ENCODE results near the gene FEZF1.

The FEZF1 gene

DNA sequence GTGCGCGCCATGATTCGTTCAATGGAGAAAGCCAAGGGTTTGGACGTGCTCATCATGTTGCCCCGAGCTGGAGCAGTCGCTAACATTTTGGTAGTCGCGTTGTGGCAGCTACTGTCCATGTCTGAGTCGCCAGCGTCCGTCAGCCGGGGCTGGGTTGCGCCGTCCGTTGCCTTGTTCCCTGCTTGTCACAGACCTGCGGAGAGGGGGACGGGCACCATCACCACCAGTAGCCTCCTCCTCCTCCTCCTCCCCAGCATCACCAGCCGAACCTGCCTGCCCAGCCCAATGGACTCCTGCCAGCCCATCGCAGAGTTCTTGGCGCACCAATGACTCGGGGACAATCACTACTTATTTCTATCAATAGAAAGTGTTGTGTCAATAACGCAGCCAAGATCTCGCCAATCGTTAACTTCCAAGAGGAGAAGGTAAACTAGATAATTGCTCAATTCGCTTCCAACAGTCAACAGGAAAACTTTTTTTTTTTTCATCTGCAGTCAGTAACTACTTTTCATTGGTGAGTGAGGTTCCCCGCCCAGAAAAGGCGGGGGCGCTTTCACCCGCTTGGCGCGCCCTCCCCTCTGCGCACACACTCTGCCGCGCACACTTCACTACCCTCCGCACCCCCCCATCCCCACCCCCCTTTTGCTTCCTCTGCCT lies at the start of gene FEZF1:
Gene FEZF1, minus strand, starts transcription at position 432 of the 657 bp plus-strand sequence. Its CDS starts 313 bp downstream, at position 119.
- no peak for DNase-seq (ENCODE audit: low read depth)

DNA sequence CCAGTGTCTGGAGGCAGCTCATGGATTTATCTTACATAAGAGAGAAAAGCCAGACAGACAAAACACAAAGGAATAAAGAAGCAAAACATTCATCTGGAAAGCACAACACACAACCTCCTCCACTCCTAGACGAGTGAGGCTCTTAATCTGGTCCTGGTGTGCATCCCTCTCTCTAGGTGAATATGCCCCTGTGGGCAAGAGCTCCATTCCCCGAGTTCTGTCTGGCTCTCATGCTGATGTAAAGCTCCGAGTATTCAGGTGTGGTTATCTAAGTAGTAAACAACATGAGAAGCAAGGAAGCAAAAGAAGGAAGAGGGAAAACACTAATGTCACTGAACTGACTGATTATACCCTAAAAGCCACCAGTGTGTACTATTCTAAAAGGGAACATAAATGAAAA lies 47.9 kb upstream of the FEZF1 start:
- DNase-seq (ENCODE audit: low read depth), result no peak

DNA sequence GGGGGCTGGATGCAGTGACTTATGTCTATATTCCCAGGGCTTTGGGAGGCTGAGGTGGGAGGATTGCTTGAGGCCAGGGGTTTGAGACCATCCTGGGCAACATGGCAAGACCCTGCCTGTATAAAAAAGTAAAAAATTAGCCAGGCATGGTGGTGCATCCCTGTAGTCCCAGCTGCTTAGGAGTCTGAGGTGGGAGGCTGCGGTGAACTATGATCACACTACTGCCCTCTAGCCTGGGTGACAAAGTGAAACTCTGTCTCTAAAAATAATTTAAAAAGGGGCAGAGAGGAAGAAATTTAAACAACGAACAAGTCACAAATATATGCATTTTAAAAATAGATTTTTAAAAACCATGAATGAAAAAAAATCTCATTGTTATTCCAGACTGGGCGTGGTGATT lies 46.2 kb upstream of the FEZF1 start:
- no peak for DNase-seq (ENCODE audit: low read depth)

DNA sequence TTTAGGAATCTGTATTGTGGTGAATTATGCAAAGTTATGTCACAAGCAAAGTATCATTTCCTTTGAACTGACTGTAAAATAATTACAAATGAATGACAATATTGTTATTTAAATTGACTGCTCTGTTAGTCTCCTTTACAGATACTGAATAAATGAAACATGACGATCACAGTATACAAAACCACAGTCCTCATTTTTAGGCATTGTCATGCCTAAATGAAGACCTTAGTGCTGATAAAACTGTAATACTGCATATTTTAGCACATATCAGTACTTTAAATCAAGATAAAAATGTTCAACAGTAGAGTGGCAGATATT lies 39.7 kb upstream of the FEZF1 start:
- DNase-seq (ENCODE audit: low read depth), result no peak

DNA sequence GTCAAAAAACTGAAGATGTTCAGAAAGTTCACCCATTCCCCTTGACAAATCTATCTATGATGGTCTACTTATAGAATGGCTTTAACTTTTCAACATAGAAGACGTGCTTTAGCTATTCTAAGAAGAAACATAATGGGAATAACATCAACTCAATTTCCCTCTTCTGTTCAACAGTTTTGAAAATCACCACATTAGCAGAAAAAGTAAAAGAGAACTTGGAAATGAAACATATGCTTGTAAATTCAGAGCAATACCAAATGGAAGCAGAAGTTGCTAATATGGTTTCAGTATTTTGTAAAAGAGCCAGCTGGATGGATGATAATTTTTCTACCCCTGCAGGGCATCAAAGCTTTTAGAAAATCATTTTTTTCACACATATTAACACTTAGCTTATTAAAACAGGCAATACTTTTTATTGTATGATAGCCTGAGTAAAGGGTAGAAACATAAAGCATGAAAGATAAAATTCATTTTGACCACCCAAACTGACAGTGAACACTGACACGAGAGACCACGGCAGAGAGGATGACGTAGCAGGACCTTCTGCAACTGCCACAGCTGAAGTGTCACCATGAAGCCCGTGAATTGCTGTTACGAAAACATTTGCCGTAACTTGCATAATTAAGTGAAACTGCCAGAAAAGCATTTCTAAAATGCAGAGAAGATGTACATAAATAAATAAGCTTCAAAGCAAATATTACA lies 39.2 kb upstream of the FEZF1 start:
- no peak for DNase-seq (ENCODE audit: low read depth)

DNA sequence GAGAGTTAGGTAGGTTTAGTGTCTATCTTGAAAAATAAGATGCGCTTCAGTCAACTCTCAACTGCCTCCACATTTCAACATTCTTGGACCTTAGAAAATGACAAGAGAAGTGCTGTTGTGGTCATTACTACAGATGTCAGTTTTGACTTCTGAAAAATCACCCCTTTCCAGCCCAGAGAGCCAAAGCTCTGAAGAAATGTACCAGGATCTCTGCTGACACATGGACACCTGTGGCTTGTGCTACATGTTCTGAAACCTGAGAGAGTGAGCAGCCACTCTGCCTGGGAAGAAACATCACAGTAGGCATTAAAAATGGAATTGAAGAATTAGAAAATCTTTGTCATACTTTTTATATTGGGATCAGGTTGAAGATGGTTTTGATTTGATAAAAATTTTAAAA lies 35.9 kb upstream of the FEZF1 start:
- DNase-seq (ENCODE audit: low read depth), result no peak

DNA sequence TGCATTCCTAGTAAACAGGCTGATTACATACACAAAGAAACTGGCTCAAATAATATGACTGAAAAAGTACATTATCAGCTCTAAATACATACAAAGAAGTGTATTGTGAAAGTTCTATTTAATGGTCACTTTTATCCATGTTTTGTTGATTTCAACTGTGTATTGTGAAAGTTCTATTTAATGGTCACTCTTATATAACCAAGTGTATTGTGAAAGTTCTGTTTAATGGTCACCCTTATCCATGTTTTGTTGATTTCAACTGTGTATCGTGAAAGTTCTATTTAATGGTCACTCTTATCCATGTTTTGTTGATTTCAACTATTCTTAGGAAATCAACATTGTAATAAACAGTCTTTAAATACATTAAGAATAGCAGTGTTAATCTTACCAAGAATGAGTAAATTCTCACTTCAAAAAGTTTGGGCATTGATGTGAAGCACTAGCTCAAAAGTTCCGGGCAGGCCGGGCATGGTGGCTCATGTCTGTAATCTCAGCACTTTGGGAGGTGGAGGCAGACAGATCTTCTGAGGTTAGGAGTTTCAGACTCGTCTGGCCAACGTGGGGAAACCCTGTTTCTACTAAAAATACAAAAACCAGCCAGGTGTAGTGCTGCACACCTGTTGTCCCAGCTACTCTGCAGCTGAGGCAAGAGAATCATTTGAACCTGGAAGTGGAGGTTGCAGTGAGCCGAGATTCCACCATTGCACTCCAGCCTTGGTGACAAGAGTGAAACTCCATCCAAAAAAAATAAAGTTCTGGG lies 34.8 kb upstream of the FEZF1 start:
- no peak for DNase-seq (ENCODE audit: low read depth)

DNA sequence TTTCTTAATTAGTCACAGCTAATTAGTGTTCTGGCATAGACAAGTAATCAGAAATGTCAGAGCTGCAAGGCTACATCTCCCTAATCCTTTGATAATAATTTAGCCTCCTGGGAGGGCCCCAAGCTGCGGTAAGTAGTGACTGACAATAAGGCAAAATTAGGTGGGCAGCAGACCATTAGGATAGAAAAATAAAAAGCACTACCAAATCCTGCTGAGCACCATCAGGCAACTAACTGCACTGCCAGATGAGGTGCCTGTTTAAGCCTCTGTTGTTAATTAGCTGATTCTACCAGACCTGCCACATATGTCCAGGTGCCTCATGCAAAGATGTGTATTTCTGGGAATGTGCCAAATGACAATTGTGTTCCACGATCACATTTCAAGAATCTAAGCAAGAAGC lies 32.5 kb upstream of the FEZF1 start:
- no peak for DNase-seq (ENCODE audit: low read depth)

DNA sequence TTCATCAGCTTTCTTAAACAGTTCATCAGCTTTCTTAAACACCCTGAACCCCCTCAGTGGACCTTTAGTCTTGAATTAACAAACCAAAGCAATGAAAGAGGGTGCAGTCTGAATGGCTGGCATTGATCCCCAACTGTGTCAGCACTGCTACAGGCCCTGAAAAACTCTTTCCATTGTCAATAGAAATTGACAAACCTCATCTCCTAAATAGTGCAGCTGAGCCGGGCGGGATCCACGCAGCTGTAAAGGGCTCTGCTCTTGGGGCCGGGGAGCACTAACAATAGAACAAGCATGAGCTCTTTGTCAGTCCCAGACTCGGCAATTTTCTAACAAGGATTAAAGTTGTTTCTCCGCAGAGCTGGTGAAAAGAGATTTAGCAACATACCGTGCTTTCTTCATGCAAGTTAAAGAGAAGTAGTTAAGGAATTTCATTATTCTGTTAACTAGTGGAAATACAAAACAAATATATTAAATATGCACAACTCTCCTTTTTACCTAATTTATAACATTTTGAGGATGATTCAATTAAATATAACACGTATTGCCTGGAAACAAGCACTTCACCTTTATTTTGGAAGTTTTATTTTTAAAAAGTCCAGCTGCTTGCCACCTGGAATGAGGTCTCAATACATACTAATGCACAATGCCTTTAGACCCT lies 24.7 kb upstream of the FEZF1 start:
- DNase-seq (ENCODE audit: low read depth), result no peak

DNA sequence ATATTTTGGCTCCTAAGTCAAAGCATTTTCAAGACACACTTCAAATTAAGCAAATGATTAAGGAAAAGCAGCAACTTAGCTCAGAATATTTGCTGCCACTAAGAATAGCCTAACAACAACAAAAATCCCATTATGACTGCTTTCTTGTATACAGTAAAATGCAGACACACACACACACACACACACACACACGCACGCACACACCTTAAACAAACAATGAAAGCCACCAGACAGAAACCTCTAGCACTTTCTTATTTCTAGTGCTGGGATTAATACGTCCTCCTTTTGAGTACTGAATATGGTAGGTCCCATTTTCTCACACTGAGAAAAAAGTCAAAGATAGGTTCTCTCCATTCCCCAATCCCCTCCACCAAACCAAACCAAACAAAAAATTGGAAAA lies 23.4 kb upstream of the FEZF1 start:
- DNase-seq (ENCODE audit: low read depth), result no peak

DNA sequence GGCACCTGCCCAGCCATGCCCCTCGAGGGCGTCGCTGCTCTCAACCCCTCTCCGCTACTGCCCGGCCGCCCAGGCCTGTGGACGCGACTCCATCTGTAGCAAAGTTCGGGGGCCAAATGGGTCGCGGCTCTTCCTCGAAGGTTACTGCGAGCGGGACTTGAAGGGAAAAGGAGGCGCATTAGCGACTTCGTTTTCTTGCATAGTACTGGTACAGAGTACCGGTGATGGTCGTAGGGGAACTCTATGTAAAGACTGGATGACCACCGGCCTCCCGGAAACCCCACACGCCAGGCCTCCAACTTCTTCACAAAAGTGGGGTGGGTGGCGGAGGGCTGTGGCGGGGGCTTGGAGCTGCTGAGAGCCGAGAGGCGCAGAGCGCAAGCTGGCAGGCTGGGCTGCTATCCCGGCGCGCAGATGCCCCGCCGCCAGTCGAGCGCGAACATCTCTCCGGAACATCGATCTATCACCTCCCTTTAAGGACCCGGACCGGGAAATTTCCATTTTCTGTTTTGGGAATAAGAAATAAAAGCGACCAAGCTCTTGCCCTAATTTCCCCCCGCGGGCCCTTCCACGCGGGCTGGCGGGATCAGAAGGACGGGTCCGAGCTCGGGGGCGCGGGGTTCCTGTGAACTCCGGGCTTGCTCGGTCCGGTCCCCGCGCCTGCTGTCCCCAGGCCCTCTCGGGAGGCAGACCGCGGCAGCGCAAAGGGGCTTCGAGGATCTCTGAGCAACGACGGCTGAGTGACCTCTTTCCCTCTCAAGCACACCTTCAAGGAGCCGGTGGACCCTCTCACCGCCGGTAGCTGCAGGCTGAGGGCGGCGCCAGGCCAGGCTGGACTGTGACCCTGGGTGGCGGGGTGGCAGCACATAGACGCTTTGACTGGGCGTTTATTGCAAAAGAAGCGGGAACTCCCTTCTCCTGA lies 12.2 kb upstream of the FEZF1 start:
- no peak for DNase-seq (ENCODE audit: low read depth)

DNA sequence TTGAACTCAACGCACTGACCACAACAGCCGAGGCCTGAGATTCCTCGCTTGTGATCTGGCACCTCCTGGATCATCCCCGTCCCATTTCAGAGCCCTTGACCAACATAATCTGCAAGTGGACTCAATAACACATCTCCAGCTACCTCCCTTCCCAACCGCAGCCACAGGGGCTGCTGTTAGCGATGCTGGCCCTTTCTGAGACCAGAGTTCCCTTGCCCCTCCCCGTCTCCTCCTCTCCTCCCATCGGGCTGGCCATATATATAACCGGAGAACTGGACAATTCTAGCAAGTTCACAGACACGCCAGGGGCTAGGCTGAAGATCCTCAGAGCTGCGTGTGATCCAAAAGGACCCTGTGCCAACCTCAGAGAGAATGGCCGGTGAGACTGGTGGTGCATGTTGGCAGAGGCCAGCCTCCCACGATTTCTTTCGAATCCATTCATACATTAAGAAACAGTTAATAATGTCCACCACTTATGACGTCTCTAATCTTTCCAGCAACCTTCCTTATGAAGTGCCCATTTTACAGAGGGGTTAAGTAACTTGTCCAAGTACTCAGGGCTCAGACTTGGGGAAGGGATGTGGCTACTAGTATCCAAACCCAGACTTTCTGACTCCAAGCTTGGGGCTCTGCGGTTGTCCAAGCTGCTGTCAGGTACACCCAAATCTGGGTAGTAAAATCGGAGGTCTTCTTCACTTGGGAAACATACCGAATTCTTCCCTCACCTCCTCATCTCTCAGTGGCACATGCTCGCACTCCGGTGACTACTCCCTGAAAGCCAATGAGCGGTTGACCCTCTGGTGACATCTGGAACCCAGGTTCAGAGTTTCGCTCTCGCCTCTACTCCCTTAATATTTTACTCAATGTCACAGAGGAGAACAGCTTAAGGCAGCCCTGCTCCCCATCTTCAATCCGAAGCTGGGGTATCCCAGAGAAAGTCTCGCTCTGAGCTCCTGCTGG lies 11.2 kb upstream of the FEZF1 start:
- no peak for DNase-seq (ENCODE audit: low read depth)

DNA sequence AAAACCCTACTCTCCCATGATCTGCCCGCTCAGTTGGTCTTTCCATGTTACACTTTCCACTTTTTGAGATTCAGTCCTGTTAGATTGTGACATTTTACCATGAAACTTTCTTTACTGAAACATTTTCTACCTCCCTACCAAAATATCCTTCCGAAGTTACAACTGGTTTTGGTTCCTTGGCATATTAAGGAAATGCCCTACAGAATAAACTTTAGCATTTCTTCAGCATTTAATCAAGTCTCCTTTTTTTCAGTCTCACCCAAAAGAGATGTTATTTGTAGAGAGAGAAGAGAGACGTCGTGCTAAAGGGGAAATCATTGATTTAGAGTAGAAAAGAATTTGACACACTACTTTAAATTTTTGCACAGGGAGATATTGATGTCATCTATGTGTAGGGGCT lies 9.7 kb upstream of the FEZF1 start:
- DNase-seq (ENCODE audit: low read depth), result no peak

DNA sequence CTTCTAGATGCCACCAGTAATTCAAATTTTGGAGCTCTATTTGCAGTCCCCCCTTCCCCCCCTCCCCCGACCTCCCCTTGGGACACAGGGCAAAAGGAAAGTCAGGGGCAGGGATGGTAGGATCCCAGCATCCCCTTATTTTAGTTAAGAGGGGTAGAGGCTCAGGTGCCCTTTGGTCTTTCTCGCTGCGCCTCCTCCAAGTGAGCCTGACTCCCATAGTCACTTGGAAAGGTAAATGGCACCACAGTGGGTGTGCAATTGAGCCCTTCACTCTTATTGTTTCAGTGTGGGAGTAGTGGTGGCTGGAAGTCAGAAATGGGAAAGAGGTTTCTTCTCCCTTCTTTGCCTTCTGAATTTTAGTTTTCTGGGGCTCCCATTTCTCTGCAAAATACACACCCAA lies 8.2 kb upstream of the FEZF1 start:
- DNase-seq (ENCODE audit: low read depth), result no peak

DNA sequence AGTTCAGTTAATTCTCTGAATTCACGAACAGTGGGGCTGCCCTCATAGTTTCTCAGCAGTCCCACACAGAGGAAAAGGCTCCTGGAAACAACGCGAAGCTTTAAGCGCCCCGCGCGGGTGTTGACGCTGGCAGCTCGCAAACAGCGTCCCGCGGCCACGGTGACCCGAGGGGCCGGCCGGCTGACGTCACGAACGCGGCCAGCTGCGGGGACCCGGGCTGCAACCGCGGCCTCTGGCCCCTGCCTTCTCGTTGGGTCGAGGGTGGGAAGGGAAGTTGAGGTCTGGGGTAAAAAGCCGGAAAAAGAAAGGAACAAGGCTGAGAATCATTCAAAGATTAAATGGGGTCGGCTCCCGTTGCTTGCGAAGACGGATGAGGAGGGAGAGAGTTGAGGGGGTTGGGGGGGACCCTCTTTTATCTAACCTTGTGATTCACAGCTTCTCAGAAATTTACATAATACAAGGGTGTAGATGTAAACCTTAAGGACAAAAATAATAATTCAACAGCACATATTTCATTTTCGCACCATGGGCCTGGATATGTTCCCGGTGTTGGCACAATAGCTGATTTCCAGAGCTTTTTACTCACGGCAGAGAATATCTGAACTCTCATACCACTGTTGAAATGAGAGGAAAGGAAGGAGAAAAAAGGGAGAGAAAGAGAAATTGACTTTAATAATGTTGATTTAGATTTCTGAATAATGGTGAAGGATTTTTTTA lies 7.3 kb upstream of the FEZF1 start:
- DNase-seq (ENCODE audit: low read depth), result no peak

DNA sequence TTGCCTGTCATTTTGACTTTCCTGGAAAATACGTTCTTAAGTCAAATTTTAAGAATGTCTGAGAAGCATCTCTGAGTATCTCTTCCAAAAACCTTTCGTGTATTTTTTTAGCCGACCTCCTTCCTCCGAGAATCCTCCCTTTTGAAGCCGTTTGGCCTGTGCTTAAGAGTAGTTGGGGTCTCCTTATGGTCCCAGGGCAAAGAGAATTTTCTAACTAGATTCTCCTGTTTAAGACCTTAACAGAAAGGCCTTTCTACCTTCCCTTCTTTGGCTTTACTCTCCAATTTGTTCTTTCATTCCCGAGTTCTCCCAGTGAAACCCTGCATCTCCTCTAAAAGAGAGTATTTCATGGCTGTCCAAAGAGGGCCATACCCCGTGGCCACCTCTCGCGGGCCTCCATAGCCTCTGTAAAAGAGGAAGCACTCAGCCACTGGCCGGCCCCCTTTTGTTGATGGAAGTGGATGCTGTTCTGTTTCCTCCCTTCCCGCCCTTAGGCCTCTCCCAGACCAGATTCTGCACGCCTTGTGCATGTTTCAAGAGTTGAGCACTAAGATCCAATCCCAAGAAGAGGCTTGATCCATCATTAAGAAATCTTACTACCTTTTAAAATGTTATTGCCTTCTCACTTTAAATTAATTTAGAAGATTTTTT lies 6.6 kb upstream of the FEZF1 start:
- no peak for DNase-seq (ENCODE audit: low read depth)

DNA sequence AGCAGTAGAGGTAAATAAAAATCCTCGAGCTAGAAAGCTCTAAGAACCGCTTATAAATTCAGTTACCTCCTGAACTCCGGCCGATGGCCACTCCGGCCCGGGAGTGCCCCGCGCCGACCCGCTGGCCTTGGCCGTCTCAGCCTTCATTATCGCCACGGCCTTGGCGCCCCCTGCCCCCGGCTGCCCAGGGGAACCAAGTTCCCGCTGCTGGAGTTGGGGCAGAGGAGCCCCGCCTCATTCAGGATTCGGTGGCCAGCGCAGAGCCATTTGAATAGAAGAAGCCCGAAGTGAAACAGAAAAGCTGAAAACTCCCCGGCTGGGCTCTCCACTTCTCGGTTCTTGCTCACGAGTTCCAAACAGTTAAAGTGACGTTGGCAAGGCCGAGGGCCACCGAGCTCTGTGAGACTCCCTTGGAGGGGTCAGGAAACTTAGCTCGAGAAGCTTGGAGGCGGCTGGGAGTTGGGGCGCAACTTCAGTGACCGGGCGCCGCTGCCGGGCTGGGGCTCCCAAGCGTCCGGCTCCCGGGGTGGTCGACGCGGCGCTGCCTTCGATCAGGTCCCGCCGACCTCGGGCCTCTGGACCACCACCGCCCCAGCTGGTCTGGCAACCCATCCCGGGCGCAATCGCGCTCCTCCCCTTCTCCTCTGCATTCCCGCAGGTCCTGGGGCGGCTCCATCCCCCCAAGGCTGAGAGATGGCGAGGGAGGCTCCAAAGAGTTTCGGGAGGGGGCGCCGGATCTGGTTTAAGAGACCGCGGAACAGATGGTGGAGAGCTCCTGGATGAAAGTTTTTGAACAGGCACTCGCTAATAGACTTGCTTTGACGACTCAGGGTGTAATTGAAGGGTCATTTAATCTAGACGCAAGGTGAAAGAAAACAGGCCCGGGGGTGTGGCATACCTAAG lies 5.8 kb upstream of the FEZF1 start:
- no peak for DNase-seq (ENCODE audit: low read depth)

DNA sequence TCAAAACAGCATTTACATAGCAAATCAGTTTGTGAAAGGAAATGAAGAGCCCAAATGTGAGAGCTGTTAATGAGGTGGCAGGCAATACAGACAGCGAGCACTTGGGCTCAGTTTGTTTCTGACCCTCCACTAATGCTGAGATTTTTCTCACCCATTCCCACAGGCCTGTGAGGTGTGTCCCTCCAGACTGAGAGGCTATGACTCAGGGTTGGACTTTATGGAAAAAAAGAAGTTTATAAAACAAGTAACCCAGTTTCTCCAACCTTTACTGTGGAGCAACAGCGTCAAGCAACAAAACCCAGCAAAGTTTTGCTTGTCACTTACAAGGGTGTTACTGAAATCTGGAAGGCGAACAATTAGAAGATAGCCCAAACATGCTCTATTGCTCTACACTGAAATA lies 4.9 kb upstream of the FEZF1 start:
- no peak for DNase-seq (ENCODE audit: low read depth)
